Measurements from ENCODE around the gene PRDX1.
A peak's percentile ranks its signal among the peaks of the same experiment; 100 is the strongest.
"Not testable (repeated sequence)": the region's sequence is repeated elsewhere in the genome, so short reads cannot be mapped to it uniquely, and the experiment has no call there.

PRDX1 gene

DNA sequence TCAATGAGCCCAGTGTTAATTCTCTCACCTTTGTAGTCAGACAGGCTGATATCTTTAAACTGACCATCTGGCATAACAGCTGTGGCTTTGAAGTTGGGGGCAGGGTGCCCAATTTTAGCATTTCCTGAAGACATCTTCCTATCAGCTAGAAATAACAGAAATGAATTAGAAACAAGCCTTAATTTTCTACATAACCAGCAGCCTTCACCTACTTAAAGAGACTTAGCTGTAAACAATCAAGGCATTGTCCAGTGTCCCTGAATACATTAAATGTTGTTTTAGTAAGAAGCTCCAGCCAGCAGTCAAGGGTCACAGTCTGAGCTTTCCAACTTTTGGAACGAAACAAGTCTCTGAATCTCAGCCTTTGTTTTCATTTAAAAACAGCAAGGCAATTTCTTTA lies 2.8 kb downstream of the PRDX1 start:
- no peaks in the 10 kb centered on the region for H3K9me3 Mint-ChIP-seq
- peak overlapping the region; percentile 40 for H3K27ac Mint-ChIP-seq
- H3K4me3 Mint-ChIP-seq = peak overlapping the region; percentile 96
- peaks cover 44% of the 10 kb centered on the region for H3K4me1 Mint-ChIP-seq
- DNase-seq (ENCODE audit: low spot score in 2 of 2) (no peak), ATAC-seq (no peak)
- H3K36me3 Mint-ChIP-seq = peaks cover 86% of the 10 kb centered on the region

- H3K9me3 Mint-ChIP-seq; ATAC-seq; DNase-seq (ENCODE audit: low spot score in 2 of 2): not testable (repeated sequence)
- peaks cover 39% of the 10 kb centered on the region for H3K4me1 Mint-ChIP-seq
- peak overlapping the region; percentile 96 for H3K4me3 Mint-ChIP-seq
- peaks cover 91% of the 10 kb centered on the region for H3K36me3 Mint-ChIP-seq
- peak overlapping the region; percentile 40 for H3K27ac Mint-ChIP-seq
These were observed 3.3 kb downstream of the PRDX1 start for GRCh38 chr1:45518366-45518765.

DNA sequence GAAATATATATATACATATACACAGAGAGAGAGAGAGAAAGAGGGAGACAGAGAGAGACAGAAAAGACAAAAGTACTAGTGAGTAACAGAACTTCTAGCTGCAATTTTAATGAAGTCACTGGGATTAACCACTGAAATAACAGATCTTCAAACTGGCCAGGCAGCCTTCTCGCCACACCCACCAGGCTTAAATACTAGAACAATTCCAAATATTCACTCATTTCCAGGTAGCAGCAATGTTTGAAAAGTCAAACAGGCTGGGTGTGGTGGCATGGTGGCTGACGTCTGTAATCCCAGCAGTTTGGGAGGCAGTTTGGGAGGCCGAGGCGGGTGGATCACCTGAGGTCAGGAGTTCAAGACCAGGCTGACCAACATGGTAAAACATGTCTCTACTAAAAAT lies 5.2 kb downstream of the PRDX1 start:
- Mint-ChIP-seq H3K9me3 (no peaks in the 10 kb centered on the region), H3K4me3 (no peak overlapping the region), H3K27ac (peak overlapping the region; percentile 87), H3K4me1 (peaks cover 20% of the 10 kb centered on the region), H3K36me3 (peaks cover 100% of the 10 kb centered on the region)
- no peak for ATAC-seq
- no peak for DNase-seq (ENCODE audit: low spot score in 2 of 2)

- no peak overlapping the region for H3K4me3 Mint-ChIP-seq
- no peaks in the 10 kb centered on the region for H3K9me3 Mint-ChIP-seq
- peak overlapping the region; percentile 87 for H3K27ac Mint-ChIP-seq
- ATAC-seq = no peak
- H3K4me1 Mint-ChIP-seq = peaks cover 20% of the 10 kb centered on the region
- DNase-seq (ENCODE audit: low spot score in 2 of 2) = no peak
- H3K36me3 Mint-ChIP-seq = peaks cover 100% of the 10 kb centered on the region
These were observed 5.6 kb downstream of the PRDX1 start for GRCh38 chr1:45516036-45516435.

GRCh38 chr1:45513532-45514260 lies 8.0 kb downstream of the PRDX1 start:
- DNase-seq (ENCODE audit: low spot score in 2 of 2); H3K9me3 Mint-ChIP-seq; ATAC-seq; H3K4me3 Mint-ChIP-seq: not testable (repeated sequence)
- Mint-ChIP-seq H3K27ac (peak overlapping the region; percentile 33), H3K36me3 (peaks cover 100% of the 10 kb centered on the region), H3K4me1 (peaks cover 10% of the 10 kb centered on the region)

- no peaks in the 10 kb centered on the region for H3K9me3 Mint-ChIP-seq
- H3K4me3 Mint-ChIP-seq = no peak overlapping the region
- peaks cover 7% of the 10 kb centered on the region for H3K4me1 Mint-ChIP-seq
- DNase-seq (ENCODE audit: low spot score in 2 of 2) (peak; percentile 28 to 74), ATAC-seq (peak; percentile 87)
- H3K36me3 Mint-ChIP-seq = peaks cover 97% of the 10 kb centered on the region
- H3K27ac Mint-ChIP-seq = no peak overlapping the region
These were observed 9.0 kb downstream of the PRDX1 start for GRCh38 chr1:45512641-45513054.

DNA sequence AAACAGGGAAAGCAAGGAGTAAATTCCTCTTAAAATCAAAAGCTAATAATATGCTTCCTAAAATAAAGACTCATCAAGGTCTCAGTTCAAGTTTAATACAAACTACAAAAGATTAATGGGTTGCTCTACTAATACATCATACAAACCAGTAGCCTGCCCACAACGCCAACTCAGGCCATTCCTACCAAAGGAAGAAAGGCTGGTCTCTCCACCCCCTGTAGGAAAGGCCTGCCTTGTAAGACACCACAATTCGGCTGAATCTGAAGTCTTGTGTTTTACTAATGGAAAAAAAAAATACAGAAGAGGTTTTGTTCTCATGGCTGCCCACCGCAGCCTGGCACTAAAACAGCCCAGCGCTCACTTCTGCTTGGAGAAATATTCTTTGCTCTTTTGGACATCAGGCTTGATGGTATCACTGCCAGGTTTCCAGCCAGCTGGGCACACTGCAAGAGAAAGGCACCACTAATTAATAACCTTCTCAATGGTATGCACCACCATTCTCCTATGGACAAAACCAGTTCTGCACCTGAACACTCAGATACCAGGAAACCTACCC lies 10.6 kb downstream of the PRDX1 start:
- Mint-ChIP-seq H3K27ac (no peak overlapping the region), H3K36me3 (peaks cover 81% of the 10 kb centered on the region), H3K9me3 (no peaks in the 10 kb centered on the region), H3K4me3 (no peak overlapping the region), H3K4me1 (peaks cover 3% of the 10 kb centered on the region)
- DNase-seq (ENCODE audit: low spot score in 2 of 2) (no peak), ATAC-seq (no peak)

DNA sequence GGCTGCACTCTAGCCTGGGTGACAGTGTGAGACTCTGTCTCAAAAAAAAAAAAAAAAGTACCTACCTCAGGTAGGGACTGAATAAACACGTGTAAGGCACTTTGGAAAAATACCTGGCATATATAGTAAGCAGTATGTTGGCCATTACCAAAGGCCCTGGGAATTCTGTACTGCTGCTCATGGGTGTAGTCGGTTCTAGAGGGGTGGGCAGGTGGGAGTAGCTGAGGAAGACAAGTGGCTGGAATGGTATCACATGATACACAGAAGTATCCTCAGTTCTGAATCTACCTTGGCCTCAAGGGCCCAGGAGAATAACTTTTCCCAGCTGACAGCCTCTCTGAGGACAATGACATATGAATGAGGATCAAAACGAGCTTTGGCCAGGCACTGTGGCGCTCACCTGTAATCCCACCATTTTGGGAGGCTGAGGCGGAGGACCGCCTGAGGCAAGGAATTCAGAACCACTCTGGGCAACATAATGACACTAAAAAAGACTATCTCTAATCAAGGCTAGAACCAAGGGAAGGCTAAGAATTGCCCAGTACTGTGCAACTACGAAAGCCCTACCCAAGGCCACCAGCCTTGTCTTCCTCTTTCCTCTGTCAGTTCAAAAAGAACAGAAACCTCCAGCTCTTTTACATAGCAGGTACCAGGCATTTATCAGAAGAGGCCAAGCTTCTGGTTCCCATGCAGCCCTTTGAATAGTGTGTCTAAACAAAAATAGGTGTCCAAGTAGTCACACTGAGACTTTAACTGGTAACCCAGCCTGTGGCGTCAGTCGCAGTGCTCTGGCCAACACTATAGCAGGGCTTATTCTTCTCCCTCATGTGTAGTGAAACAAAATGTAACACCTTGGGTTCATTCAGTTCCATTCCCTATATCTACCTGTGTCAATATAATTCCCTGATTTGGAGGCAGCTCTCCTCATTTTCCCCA lies 11.4 kb downstream of the PRDX1 start:
- no peak overlapping the region for H3K4me3 Mint-ChIP-seq
- DNase-seq (ENCODE audit: low spot score in 2 of 2) (no peak), ATAC-seq (no peak)
- no peaks in the 10 kb centered on the region for H3K9me3 Mint-ChIP-seq
- H3K36me3 Mint-ChIP-seq = peaks cover 73% of the 10 kb centered on the region
- no peaks in the 10 kb centered on the region for H3K4me1 Mint-ChIP-seq
- no peak overlapping the region for H3K27ac Mint-ChIP-seq

- Mint-ChIP-seq H3K36me3 (peaks cover 56% of the 10 kb centered on the region), H3K27ac (peak overlapping the region; percentile 5)
These were observed 13.2 kb downstream of the PRDX1 start for GRCh38 chr1:45508295-45509151.

GRCh38 chr1:45507893-45508292 lies 13.8 kb downstream of the PRDX1 start:
- peak overlapping the region; percentile 5 for H3K27ac Mint-ChIP-seq
- no peaks in the 10 kb centered on the region for H3K9me3 Mint-ChIP-seq
- H3K4me1 Mint-ChIP-seq = no peaks in the 10 kb centered on the region
- H3K4me3 Mint-ChIP-seq = no peak overlapping the region
- ATAC-seq = no peak
- DNase-seq (ENCODE audit: low spot score in 2 of 2) = no peak
- peaks cover 49% of the 10 kb centered on the region for H3K36me3 Mint-ChIP-seq

More at GRCh38 chr1:45508295-45509151, 13.2 kb downstream of the PRDX1 start:
- Mint-ChIP-seq H3K4me1 (no peaks in the 10 kb centered on the region), H3K4me3 (no peak overlapping the region), H3K9me3 (no peaks in the 10 kb centered on the region)
- DNase-seq (ENCODE audit: low spot score in 2 of 2) = no peak
- ATAC-seq = peak; percentile 20

DNA sequence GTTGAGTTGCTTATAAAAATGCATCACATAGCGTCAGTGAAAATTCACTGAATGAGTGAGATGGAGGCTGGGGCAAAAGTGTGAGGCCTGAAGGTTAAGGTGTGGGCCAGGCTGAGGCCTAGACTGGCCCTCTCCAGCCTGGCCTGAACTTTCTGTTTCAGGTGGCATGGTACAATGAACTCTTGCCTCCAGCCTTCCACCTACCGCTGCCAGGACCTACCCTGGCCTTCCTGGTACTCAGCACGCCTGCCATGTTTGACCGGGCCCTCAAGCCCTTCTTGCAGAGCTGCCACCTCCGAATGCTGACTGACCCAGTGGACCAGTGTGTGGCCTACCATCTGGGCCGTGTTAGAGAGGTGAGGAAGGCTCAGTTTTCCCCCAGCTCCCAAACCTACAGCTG lies 14.5 kb downstream of the PRDX1 start:
- H3K36me3 Mint-ChIP-seq = peaks cover 42% of the 10 kb centered on the region
- no peak for DNase-seq (ENCODE audit: low spot score in 2 of 2)
- H3K27ac Mint-ChIP-seq = peak overlapping the region; percentile 5
- ATAC-seq = no peak
- no peak overlapping the region for H3K4me3 Mint-ChIP-seq
- H3K9me3 Mint-ChIP-seq = no peaks in the 10 kb centered on the region
- H3K4me1 Mint-ChIP-seq = peaks cover 1% of the 10 kb centered on the region

- Mint-ChIP-seq H3K4me1 (peaks cover 36% of the 10 kb centered on the region), H3K9me3 (no peaks in the 10 kb centered on the region), H3K27ac (no peak overlapping the region), H3K4me3 (no peak overlapping the region), H3K36me3 (peaks cover 24% of the 10 kb centered on the region)
- ATAC-seq = no peak
- no peak for DNase-seq (ENCODE audit: low spot score in 2 of 2)
These were observed 18.0 kb downstream of the PRDX1 start for GRCh38 chr1:45503462-45504360.

GRCh38 chr1:45501505-45501859 lies 20.2 kb downstream of the PRDX1 start:
- Mint-ChIP-seq H3K36me3 (peaks cover 17% of the 10 kb centered on the region), H3K4me1 (peaks cover 38% of the 10 kb centered on the region), H3K27ac (no peak overlapping the region), H3K9me3 (no peaks in the 10 kb centered on the region), H3K4me3 (peak overlapping the region; percentile 5)
- no peak for DNase-seq (ENCODE audit: low spot score in 2 of 2)
- no peak for ATAC-seq

GRCh38 chr1:45499415-45499769 lies 22.3 kb downstream of the PRDX1 start:
- ATAC-seq = no peak
- DNase-seq (ENCODE audit: low spot score in 2 of 2) = peak in 1 of 2 donors; percentile 61

More at GRCh38 chr1:45499415-45499769, 22.3 kb downstream of the PRDX1 start:
- Mint-ChIP-seq H3K36me3 (peaks cover 17% of the 10 kb centered on the region), H3K4me1 (peaks cover 38% of the 10 kb centered on the region), H3K4me3 (peak overlapping the region; percentile 89), H3K9me3 (no peaks in the 10 kb centered on the region), H3K27ac (peak overlapping the region; percentile 95)

Measured in stimulated activated effector memory CD8-positive, alpha-beta T cell treated with anti-CD3 and anti-CD28 coated beads, Interleukin-12 subunit alpha, Interleukin-12 subunit beta, amount 100 ng/mL, for 72 hours (primary cell).